ENCODE measurements around the gene TUBB4B. TPM values are rescaled to one million over a fixed set of nuclear protein-coding genes. Genes with fewer than 3 reads are reported as not detected.
A peak's percentile ranks its signal among the peaks of the same experiment; 100 is the strongest.

The TUBB4B gene
- 153 and 288 TPM in 2 replicates for total RNA-seq

- peak; percentile 99 for DNase-seq (ENCODE audit: low read depth)
Measured at GRCh38 chr9:137240841-137241489, at the start of gene TUBB4B. TUBB4B (plus strand) TSS chr9:137241287; CDS start chr9:137241361, 74 bp downstream.

- no peak for DNase-seq (ENCODE audit: low read depth)
Measured at GRCh38 chr9:137191691-137192447, 49.2 kb upstream of the TUBB4B start.

GRCh38 chr9:137192448-137192780 lies 48.7 kb upstream of the TUBB4B start:
- DNase-seq (ENCODE audit: low read depth): no peak

- DNase-seq (ENCODE audit: low read depth): no peak
Measured at GRCh38 chr9:137192859-137193258, 48.2 kb upstream of the TUBB4B start.

GRCh38 chr9:137193771-137194170 lies 47.3 kb upstream of the TUBB4B start:
- no peak for DNase-seq (ENCODE audit: low read depth)

- no peak for DNase-seq (ENCODE audit: low read depth)
Measured at GRCh38 chr9:137194388-137194787, 46.7 kb upstream of the TUBB4B start.

GRCh38 chr9:137194909-137195308 lies 46.2 kb upstream of the TUBB4B start:
- DNase-seq (ENCODE audit: low read depth): no peak

GRCh38 chr9:137195525-137196220 lies 45.4 kb upstream of the TUBB4B start:
- DNase-seq (ENCODE audit: low read depth): no peak

- peak; percentile 68 for DNase-seq (ENCODE audit: low read depth)
Measured at GRCh38 chr9:137198051-137198901, 42.8 kb upstream of the TUBB4B start.

- DNase-seq (ENCODE audit: low read depth): no peak
Measured at GRCh38 chr9:137198902-137199283, 42.2 kb upstream of the TUBB4B start.

- DNase-seq (ENCODE audit: low read depth): no peak
Measured at GRCh38 chr9:137199411-137200121, 41.5 kb upstream of the TUBB4B start.

- peak; percentile 95 for DNase-seq (ENCODE audit: low read depth)
Measured at GRCh38 chr9:137200311-137201204, 40.5 kb upstream of the TUBB4B start, which contains the start of gene TPRN. TPRN (minus strand) TSS chr9:137200741; CDS start chr9:137200711, 30 bp downstream.

GRCh38 chr9:137201205-137201868 lies 39.8 kb upstream of the TUBB4B start:
- no peak for DNase-seq (ENCODE audit: low read depth)

GRCh38 chr9:137202966-137203365 lies 38.1 kb upstream of the TUBB4B start:
- DNase-seq (ENCODE audit: low read depth): no peak

GRCh38 chr9:137204731-137205125 lies 36.4 kb upstream of the TUBB4B start:
- DNase-seq (ENCODE audit: low read depth): no peak

GRCh38 chr9:137205126-137206069 lies 35.7 kb upstream of the TUBB4B start, which contains the start of the genes NDOR1 and TMEM203:
NDOR1 (plus strand) TSS chr9:137205700; CDS start chr9:137205778, 78 bp downstream.
TMEM203 (minus strand) TSS chr9:137205648; CDS start chr9:137205414, 234 bp downstream.
- peak; percentile 37 for DNase-seq (ENCODE audit: low read depth)

- DNase-seq (ENCODE audit: low read depth): no peak
Measured at GRCh38 chr9:137206602-137207001, 34.5 kb upstream of the TUBB4B start.

- no peak for DNase-seq (ENCODE audit: low read depth)
Measured at GRCh38 chr9:137211532-137211931, 29.6 kb upstream of the TUBB4B start.
